SK-N-SH (cell line): ENCODE results near the gene LYL1. TPM values are rescaled to one million over a fixed set of nuclear protein-coding genes. Genes with fewer than 3 reads are reported as not detected.
A peak's percentile ranks its signal among the peaks of the same experiment; 100 is the strongest.

Experiments used
- CTCF ChIA-PET: fragments of 300-600, 350-600 bp; formaldehyde crosslinking; extraction: SDS; loops from one replicate; lab custom pipeline; 2021; lab: Yijun Ruan, JAX
- POLR2A ChIA-PET: fragments of 350-600 bp; sonication (Branson Sonifier 250); formaldehyde crosslinking; extraction: SDS; loops from one replicate; lab custom pipeline; 2020; ENCODE audit warnings: antibody characterized with exemption, inconsistent platforms; lab: Yijun Ruan, JAX
- DNase-seq: peaks from one replicate; pipeline ENCODE4 v3.0.0; 2012
- H2AFZ ChIP-seq: fragments of 200-600 bp; sonication (generic); 2 replicates; pipeline ENCODE4 v1.8.1; 2016; ENCODE audit warnings: antibody characterized with exemption, mild to moderate bottlenecking, low read depth
- H3F3A ChIP-seq: fragments of 200-600 bp; sonication (generic); replicated peaks from 2 replicates; pipeline ENCODE3; 2016; ENCODE audit warnings: antibody characterized with exemption, mild to moderate bottlenecking; ENCODE audit not compliant: insufficient read depth
- H3K27ac ChIP-seq, 2 experiments: fragments of 200-500 bp in 1 of 2; fragments of 200-600 bp in 1 of 2; sonication (Bioruptor generic) in 1 of 2; sonication (generic), shearing (Covaris generic) in 1 of 2; 2 replicates each; pipeline versions ENCODE4 v1.5.1 to v1.6.1; 2014 to 2016; ENCODE audit warnings: low read depth in 2 of 2, inconsistent platforms in 1 of 2, low read length in 1 of 2, mild to moderate bottlenecking in 1 of 2, mixed read lengths in 1 of 2
- H3K27me3 ChIP-seq: fragments of 200-600 bp; sonication (generic), shearing (Covaris generic); 2 replicates; pipeline ENCODE4 v1.6.1; 2016; ENCODE audit warnings: mixed run types; ENCODE audit not compliant: insufficient read depth
- H3K36me3 ChIP-seq, 2 experiments: fragments of 200-500 bp in 1 of 2; fragments of 200-600 bp in 1 of 2; sonication (Bioruptor generic) in 1 of 2; sonication (generic) in 1 of 2; replicated peaks in 1 of 2; 2 replicates each; pipeline versions ENCODE3 to v1.5.1; 2014 to 2016; ENCODE audit warnings: low read length in 1 of 2, mild to moderate bottlenecking in 1 of 2; ENCODE audit not compliant: insufficient read depth in 2 of 2, control insufficient read depth in 1 of 2
- H3K4me1 ChIP-seq, 2 experiments: fragments of 200-500 bp in 1 of 2; fragments of 200-600 bp in 1 of 2; sonication (Bioruptor generic) in 1 of 2; sonication (generic), shearing (Covaris generic) in 1 of 2; 2 replicates each; pipeline versions ENCODE4 v1.5.1 to v1.6.1; 2014 to 2016; ENCODE audit warnings: low read depth in 1 of 2, low read length in 1 of 2, mixed run types in 1 of 2; ENCODE audit not compliant: insufficient read depth in 2 of 2, control insufficient read depth in 1 of 2
- H3K4me2 ChIP-seq: fragments of 200-600 bp; sonication (generic), shearing (Covaris generic); 2 replicates; pipeline ENCODE4 v1.6.1; 2017; ENCODE audit warnings: mixed run types
- H3K4me3 ChIP-seq, 2 experiments: fragments of 200-500 bp in 1 of 2; fragments of 200-600 bp in 1 of 2; sonication (Bioruptor generic) in 1 of 2; sonication (generic), shearing (Covaris generic) in 1 of 2; 2 replicates each; pipeline versions ENCODE4 v1.5.1 to v1.8.1; 2014 to 2016; ENCODE audit warnings: low read depth in 2 of 2, inconsistent platforms in 1 of 2, low read length in 1 of 2, mild to moderate bottlenecking in 1 of 2, mixed read lengths in 1 of 2, moderate library complexity in 1 of 2
- H3K79me2 ChIP-seq: fragments of 200-600 bp; sonication (generic); 2 replicates; pipeline ENCODE4 v1.8.1; 2017; ENCODE audit warnings: mild to moderate bottlenecking; ENCODE audit not compliant: insufficient read depth
- H3K9ac ChIP-seq: fragments of 200-600 bp; sonication (generic); 2 replicates; pipeline ENCODE4 v1.6.1; 2017; ENCODE audit warnings: mixed run types
- H3K9me2 ChIP-seq: fragments of 200-600 bp; sonication (generic); 2 replicates; pipeline ENCODE4 v1.6.1; 2017; ENCODE audit warnings: mixed run types
- H3K9me3 ChIP-seq: fragments of 200-600 bp; sonication (generic); 2 replicates; pipeline ENCODE4 v1.6.1; 2017; ENCODE audit warnings: mixed run types, mild to moderate bottlenecking, moderate library complexity
- H4K20me1 ChIP-seq: fragments of 200-600 bp; sonication (generic); 2 replicates; pipeline ENCODE4 v1.6.1; 2017; ENCODE audit warnings: mild to moderate bottlenecking, mixed run types; ENCODE audit not compliant: insufficient read depth
- CHD2 ChIP-seq: fragments of 150-350 bp; IDR thresholded peaks from 2 replicates; pipeline ENCODE4 v1.6.1; 2018; ENCODE audit warnings: low read length; ENCODE audit not compliant: partially characterized antibody
- ELF1 ChIP-seq: IDR thresholded peaks from 2 replicates; pipeline ENCODE4 v1.4.0; 2012
- GABPA ChIP-seq: IDR thresholded peaks from 2 replicates; pipeline ENCODE4 v1.4.0; 2012; ENCODE audit warnings: low read depth, mild to moderate bottlenecking
- GATA2 ChIP-seq: sonication (generic); formaldehyde crosslinking; IDR thresholded peaks from 2 replicates; pipeline ENCODE4 v1.5.0; 2020; ENCODE audit warnings: mild to moderate bottlenecking, missing genetic modification reagents
- IRF3 ChIP-seq: fragments of 150-350 bp; IDR thresholded peaks from 2 replicates; pipeline ENCODE4 v1.6.1; 2016; ENCODE audit warnings: mild to moderate bottlenecking, low read depth, low read length
- MEF2A ChIP-seq: IDR thresholded peaks from 2 replicates; pipeline ENCODE4 v1.4.0; 2012; ENCODE audit warnings: low read depth, borderline replicate concordance
- MXI1 ChIP-seq: IDR thresholded peaks from 2 replicates; pipeline ENCODE4 v1.6.1; 2012; ENCODE audit warnings: mild to moderate bottlenecking, low read depth, low read length, improper control_type of control experiment
- NFIC ChIP-seq: IDR thresholded peaks from 2 replicates; pipeline ENCODE4 v1.4.0; 2012; ENCODE audit warnings: borderline replicate concordance
- NRF1 ChIP-seq: IDR thresholded peaks from 2 replicates; pipeline ENCODE4 v1.6.1; 2012; ENCODE audit warnings: low read depth, mild to moderate bottlenecking, low read length
- RAD21 ChIP-seq: IDR thresholded peaks from 2 replicates; pipeline ENCODE4 v1.6.1; 2012; ENCODE audit warnings: mild to moderate bottlenecking, low read length
- RXRA ChIP-seq: IDR thresholded peaks from 2 replicates; pipeline ENCODE4 v1.4.0; 2012; ENCODE audit warnings: low read depth, mild to moderate bottlenecking, borderline replicate concordance
- TAF1 ChIP-seq: IDR thresholded peaks from 2 replicates; pipeline ENCODE4 v1.6.1; 2012; ENCODE audit warnings: low read depth, mild to moderate bottlenecking, low read length, moderate library complexity, borderline replicate concordance
- USF1 ChIP-seq: IDR thresholded peaks from 2 replicates; pipeline ENCODE4 v1.4.0; 2012; ENCODE audit warnings: low read depth, borderline replicate concordance
- ZBTB33 ChIP-seq: IDR thresholded peaks from 2 replicates; pipeline ENCODE4 v1.4.0; 2012; ENCODE audit warnings: low read depth, borderline replicate concordance
- WGBS: methylation state at CpG from one replicate; pipeline ENCODE4 v1.1.6; 2017; ENCODE audit warnings: low lambda C conversion rate; 5-methylcytosine and 5-hydroxymethylcytosine counted together
- polyA plus RNA-seq, 3 experiments: library from polyadenylated mRNA; depleted of rRNA; stranded (reverse); fragments of >200 nt; gene quantifications; 2 replicates each; pipeline ENCODE4 v1.2.3, GENCODE V29; 2012

The LYL1 gene
- polyA plus RNA-seq, 1 of the 3 experiments (the other 2 are of a cell fraction): 2.2 TPM

- TF ChIP-seq MEF2A (peak; percentile 72; the same call in 1 of the 2 replicates), CHD2 (peak; percentile 44), MXI1 (peak; percentile 95), GABPA (peak; percentile 71), NFIC (peak; percentile 14; the same call in 1 of the 2 replicates), NRF1 (no peak), TAF1 (peak; percentile 94), USF1 (peak; percentile 77), ZBTB33 (no peak)
Observed at GRCh38 chr19:13151605-13152355, 49.1 kb upstream of the LYL1 start (continued).

DNA sequence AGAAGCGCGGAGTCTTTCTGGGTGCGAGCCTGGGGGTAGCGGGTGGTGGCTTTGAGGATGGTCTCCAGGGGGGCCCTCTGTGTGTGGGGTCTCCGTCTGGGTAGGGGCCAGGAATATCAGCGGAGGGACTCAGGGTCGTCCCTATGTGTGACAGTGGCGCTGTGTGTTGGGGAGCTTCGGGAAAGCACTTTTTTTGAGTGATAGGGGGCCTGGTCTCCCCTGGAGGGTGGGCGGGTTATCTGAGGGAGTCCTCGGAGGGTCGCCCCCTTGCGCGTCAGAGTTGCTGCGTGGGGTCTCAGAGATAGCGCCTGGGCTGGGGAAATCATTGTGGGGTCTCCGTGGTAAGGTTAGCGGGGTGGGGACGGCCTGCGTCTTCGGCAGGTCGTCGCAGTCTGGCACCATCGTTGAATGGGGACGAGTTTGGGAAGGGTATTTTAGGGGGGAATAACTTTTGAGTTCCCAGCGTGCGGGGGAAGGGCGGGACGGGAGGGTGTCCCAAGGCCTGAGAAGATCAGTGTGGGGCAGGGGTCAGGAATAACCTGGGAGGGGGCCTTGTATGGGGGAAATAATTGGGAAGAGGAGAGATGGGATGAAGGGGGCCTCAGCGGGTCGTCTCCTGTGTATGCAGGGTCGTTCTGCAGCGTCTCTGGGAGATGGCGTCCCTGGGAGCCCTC lies 48.4 kb upstream of the LYL1 start:
- TF ChIP-seq ELF1 (no peak), ZBTB33 (no peak), IRF3 (no peak), GATA2 (no peak), RXRA (no peak), NRF1 (no peak), RAD21 (no peak), CHD2 (no peak)
- Histone ChIP-seq H3K4me3 (peak overlapping the region; percentile 83 to 94), H2AFZ (no peak overlapping the region), H3K9me2 (no peaks in the 10 kb centered on the region), H3K9me3 (no peaks in the 10 kb centered on the region), H3K4me1 (peaks cover 4 to 19% of the 10 kb centered on the region in 2 experiments; a peak in 1 of 4 replicates), H3K4me2 (peak overlapping the region; percentile 81), H3F3A (peaks cover 22% of the 10 kb centered on the region), H3K27ac (peak overlapping the region; percentile 95 to 99), H3K79me2 (peaks cover 64% of the 10 kb centered on the region), H3K27me3 (no peaks in the 10 kb centered on the region), H3K36me3 (peaks cover 0 to 19% of the 10 kb centered on the region in 2 experiments), H3K9ac (peak overlapping the region; percentile 94), H4K20me1 (peaks cover 25% of the 10 kb centered on the region)
- CTCF ChIA-PET: interaction anchor here (0.7 to 1.8 kb wide), 6 partner anchors 13 to 185 kb away, joined by 3 to 10 read pairs (median 5); no protein-coding TSS in a partner anchor
- DNase-seq: no peak
- POLR2A ChIA-PET: interaction anchor here (1.1 to 2.8 kb wide), 3 partner anchors 10 to 177 kb away, joined by 4 to 24 read pairs (median 6); no protein-coding TSS in a partner anchor
- WGBS: 0% methylated on average over 23 of the region's 34 CpGs
